HCT116 (cell line): ENCODE results near the gene TMEM25. TPM values are rescaled to one million over a fixed set of nuclear protein-coding genes. Genes with fewer than 3 reads are reported as not detected.
A peak's percentile ranks its signal among the peaks of the same experiment; 100 is the strongest.

ENCODE experiments used
- ATAC-seq: fragments of 200-7000 bp; cut with Tn5 transposase; 2 replicates; pipeline ENCODE4 v1.9.1; 2020; ENCODE audit warnings: mild to moderate bottlenecking, moderate library complexity
- BruUV-seq: library from RNA; stranded (reverse); fragments of 400-500 nt; replicated peaks from 2 replicates; lab custom pipeline; 2021; lab: Mats Ljungman, UMichigan
- CTCF ChIA-PET: fragments of 300-600 bp; sonication (Branson Sonifier 250); formaldehyde crosslinking; loops from one replicate; lab custom pipeline; 2021; ENCODE audit warnings: antibody characterized with exemption; lab: Charles Lee
- POLR2A ChIA-PET: fragments of 300-600, 350-600 bp; sonication (Branson Sonifier 250); formaldehyde crosslinking; loops from one replicate; lab custom pipeline; 2021; ENCODE audit warnings: antibody characterized with exemption; lab: Charles Lee
- RAD21 ChIA-PET, 2 experiments: fragments of 300-600 bp; sonication (Branson Sonifier 250); formaldehyde crosslinking; loops; one replicate each; lab custom pipeline; 2023; ENCODE audit warnings: low total read pairs in 2 of 2; ENCODE audit not compliant: uncharacterized antibody in 2 of 2, unreplicated experiment in 2 of 2, low non-redundant PET in 1 of 2; lab: Charles Lee
- DNase-seq: peaks from one replicate; pipeline ENCODE4 v3.0.0-alpha.2; 2010; ENCODE audit warnings: low read depth, low spot score
- H2AFZ ChIP-seq: fragments of 200-600 bp; shearing (Covaris generic), sonication (generic); 2 replicates; pipeline ENCODE4 v1.6.1; 2017; ENCODE audit warnings: low read depth, mixed run types, mixed read lengths, antibody characterized with exemption, low read length; ENCODE audit not compliant: poor library complexity, severe bottlenecking
- H3K27ac ChIP-seq: 2 replicates; pipeline ENCODE4 v1.5.1; 2012; ENCODE audit warnings: low read depth, low read length
- H3K27me3 ChIP-seq: fragments of 200-600 bp; sonication (generic); 2 replicates; pipeline ENCODE4 v1.6.1; 2016; ENCODE audit warnings: mixed run types, low read length, mixed read lengths; ENCODE audit not compliant: insufficient read depth
- H3K36me3 ChIP-seq, 2 experiments: fragments of 200-500 bp in 1 of 2; fragments of 200-600 bp in 1 of 2; sonication (Bioruptor generic) in 1 of 2; sonication (generic) in 1 of 2; 2 replicates each; pipeline versions ENCODE4 v1.5.1 to v1.6.1; 2014 to 2016; ENCODE audit warnings: low read length in 2 of 2, inconsistent platforms in 1 of 2, mixed read lengths in 1 of 2, mixed run types in 1 of 2; ENCODE audit not compliant: insufficient read depth in 2 of 2, control insufficient read depth in 1 of 2
- H3K4me1 ChIP-seq, 2 experiments: fragments of 200-600 bp in 1 of 2; sonication (generic) in 1 of 2; 2 replicates each; pipeline versions ENCODE4 v1.5.1 to v1.6.1; 2012 to 2017; ENCODE audit warnings: low read length in 2 of 2, inconsistent platforms in 1 of 2, mild to moderate bottlenecking in 1 of 2, mixed read lengths in 1 of 2, mixed run types in 1 of 2, moderate library complexity in 1 of 2; ENCODE audit not compliant: insufficient read depth in 2 of 2, control insufficient read depth in 1 of 2
- H3K4me2 ChIP-seq: fragments of 200-600 bp; sonication (generic); 2 replicates; pipeline ENCODE4 v1.6.1; 2017; ENCODE audit warnings: mixed run types, low read length, mixed read lengths
- H3K4me3 ChIP-seq, 2 experiments: fragments of 200-600 bp in 1 of 2; sonication (generic) in 1 of 2; replicated peaks in 1 of 2; 2 replicates each; pipeline ENCODE4 v1.5.1; 2011 to 2016; ENCODE audit warnings: low read length in 2 of 2, control low read depth in 1 of 2, low read depth in 1 of 2, mild to moderate bottlenecking in 1 of 2, mixed read lengths in 1 of 2, mixed run types in 1 of 2
- H3K79me2 ChIP-seq: fragments of 200-600 bp; sonication (generic); 2 replicates; pipeline ENCODE4 v1.6.1; 2017; ENCODE audit warnings: mild to moderate bottlenecking, mixed run types, low read length, moderate library complexity, mixed read lengths; ENCODE audit not compliant: insufficient read depth
- H3K9ac ChIP-seq: fragments of 200-600 bp; sonication (generic); 2 replicates; pipeline ENCODE4 v1.6.1; 2016; ENCODE audit warnings: low read length, mixed read lengths
- H3K9me2 ChIP-seq: fragments of 200-600 bp; sonication (generic), shearing (Covaris generic); 2 replicates; pipeline ENCODE4 v1.6.1; 2017; ENCODE audit warnings: mixed run types, mild to moderate bottlenecking, moderate library complexity; ENCODE audit not compliant: insufficient read depth
- H3K9me3 ChIP-seq, 2 experiments: fragments of 200-500 bp in 1 of 2; fragments of 200-600 bp in 1 of 2; sonication (Bioruptor generic) in 1 of 2; sonication (generic) in 1 of 2; 2 replicates each; pipeline ENCODE4 v1.6.1; 2014 to 2017; ENCODE audit warnings: low read length in 2 of 2, mixed read lengths in 2 of 2, inconsistent platforms in 1 of 2, low read depth in 1 of 2, mild to moderate bottlenecking in 1 of 2, mixed run types in 1 of 2, moderate library complexity in 1 of 2; ENCODE audit not compliant: control insufficient read depth in 1 of 2, insufficient read depth in 1 of 2
- H4K20me1 ChIP-seq: fragments of 200-600 bp; sonication (generic), shearing (Covaris generic); 2 replicates; pipeline ENCODE4 v1.6.1; 2017; ENCODE audit warnings: mixed run types, mild to moderate bottlenecking, moderate library complexity; ENCODE audit not compliant: insufficient read depth
- CBX3 ChIP-seq: IDR thresholded peaks from 2 replicates; pipeline ENCODE4 v1.6.1; 2012; ENCODE audit warnings: low read depth
- CEBPB ChIP-seq: IDR thresholded peaks from 2 replicates; pipeline ENCODE4 v1.6.1; 2012; ENCODE audit warnings: low read depth
- CTCF ChIP-seq, 3 experiments: fragments of 200-600 bp in 1 of 3; sonication (generic) in 1 of 3; IDR thresholded peaks in 2 of 3; conservative IDR thresholded peaks in 1 of 3; 2 replicates each; pipeline ENCODE4 v1.5.1; 2012 to 2017; ENCODE audit warnings: low read depth in 2 of 3, low read length in 2 of 3, antibody characterized with exemption in 1 of 3, borderline replicate concordance in 1 of 3, control low read depth in 1 of 3, mild to moderate bottlenecking in 1 of 3, mixed read lengths in 1 of 3, mixed run types in 1 of 3, moderate library complexity in 1 of 3; ENCODE audit not compliant: insufficient read depth in 1 of 3
- EGR1 ChIP-seq: IDR thresholded peaks from 2 replicates; pipeline ENCODE4 v1.6.1; 2012; ENCODE audit warnings: low read depth
- ELF1 ChIP-seq: IDR thresholded peaks from 2 replicates; pipeline ENCODE4 v1.6.1; 2012; ENCODE audit warnings: low read depth, borderline replicate concordance
- EZH2phosphoT487 ChIP-seq: fragments of 200-600 bp; IDR thresholded peaks from 2 replicates; pipeline ENCODE4 v1.6.1; 2018; ENCODE audit warnings: antibody characterized with exemption, borderline replicate concordance
- FOSL1 ChIP-seq: IDR thresholded peaks from 2 replicates; pipeline ENCODE4 v1.6.1; 2012; ENCODE audit warnings: low read depth
- POLR2AphosphoS5 ChIP-seq: IDR thresholded peaks from 2 replicates; pipeline ENCODE4 v1.6.1; 2011; ENCODE audit warnings: mild to moderate bottlenecking, low read depth, low read length, moderate library complexity
- RAD21 ChIP-seq: IDR thresholded peaks from 2 replicates; pipeline ENCODE4 v1.6.1; 2012; ENCODE audit warnings: low read depth, mild to moderate bottlenecking
- REST ChIP-seq: IDR thresholded peaks from 2 replicates; pipeline ENCODE4 v1.6.1; 2012; ENCODE audit warnings: low read depth
- SIN3A ChIP-seq: IDR thresholded peaks from 2 replicates; pipeline ENCODE4 v1.6.1; 2012; ENCODE audit warnings: low read depth
- SP1 ChIP-seq: IDR thresholded peaks from 2 replicates; pipeline ENCODE4 v1.6.1; 2012; ENCODE audit warnings: low read depth
- SRF ChIP-seq: IDR thresholded peaks from 2 replicates; pipeline ENCODE4 v1.6.1; 2012; ENCODE audit warnings: low read depth
- TCF7L2 ChIP-seq: IDR thresholded peaks from 2 replicates; pipeline ENCODE4 v1.7.0; 2011; ENCODE audit warnings: borderline replicate concordance, inconsistent platforms; ENCODE audit not compliant: insufficient read depth, insufficient read length; ENCODE audit errors: extremely low read depth
- YY1 ChIP-seq: IDR thresholded peaks from 2 replicates; pipeline ENCODE4 v1.6.1; 2011; ENCODE audit warnings: low read length, low read depth, moderate library complexity, mild to moderate bottlenecking; ENCODE audit not compliant: insufficient replicate concordance; ENCODE audit errors: extremely low read depth
- ZBTB33 ChIP-seq: IDR thresholded peaks from 2 replicates; pipeline ENCODE4 v1.6.1; 2011; ENCODE audit warnings: mild to moderate bottlenecking, low read length, moderate library complexity; ENCODE audit not compliant: insufficient replicate concordance; ENCODE audit errors: extremely low read depth
- ZNF274 ChIP-seq: fragments of 200-500 bp; sonication (Bioruptor generic); IDR thresholded peaks from 2 replicates; pipeline ENCODE4 v1.6.1; 2014; ENCODE audit warnings: mild to moderate bottlenecking, low read depth, low read length, inconsistent platforms
- intact Hi-C: fragments of 100-400 bp; cut with micrococcal nuclease; formaldehyde crosslinking; loops from 2 replicates; pipeline ENCODE4 v1.10.0; 2022
- total RNA-seq: library from RNA; stranded (reverse); gene quantifications from one replicate; pipeline ENCODE4 v1.2.1, GENCODE V29; 2021; ENCODE audit not compliant: unreplicated experiment
- TF ChIP-seq, protein P1 (sequence below): IDR thresholded peaks from 2 replicates; pipeline ENCODE4 v1.6.1; 2012
- TF ChIP-seq, protein P2 (sequence below): IDR thresholded peaks from 2 replicates; pipeline ENCODE4 v1.6.1; 2012

TMEM25 gene
- total RNA-seq, 1 experiment from 2014 or later: 27.0 TPM

DNA sequence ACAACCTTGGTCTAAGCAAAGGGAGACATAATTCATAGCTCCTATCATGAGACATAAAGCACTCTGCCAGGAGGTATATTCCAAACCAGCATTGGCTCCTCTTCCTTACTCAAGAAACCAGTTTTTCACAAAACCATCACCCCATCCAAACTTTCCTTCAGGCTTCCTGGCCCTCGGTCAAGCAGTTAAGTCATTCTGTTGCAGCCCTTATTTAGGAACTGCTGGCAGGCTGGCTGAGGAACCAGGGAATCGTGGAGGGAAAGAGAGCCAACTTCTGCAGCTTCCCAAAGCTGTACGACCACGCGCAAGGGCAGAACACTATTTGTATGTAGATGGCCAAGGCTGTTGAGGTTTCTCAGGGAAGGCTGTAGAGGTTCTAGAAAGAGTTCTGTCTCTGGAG, 34.1 kb downstream of the TMEM25 start:
- intact Hi-C loops: no loop called here
- Histone ChIP-seq H3K9me3 (no peaks in the 10 kb centered on the region), H3K79me2 (no peaks in the 10 kb centered on the region), H3K36me3 (no peaks in the 10 kb centered on the region), H4K20me1 (no peaks in the 10 kb centered on the region), H3K9me2 (no peaks in the 10 kb centered on the region), H2AFZ (no peak overlapping the region), H3K4me2 (peak overlapping the region; percentile 98), H3K4me3 (peak overlapping the region; percentile 41 to 67), H3K9ac (no peak overlapping the region), H3K27ac (no peak overlapping the region), H3K27me3 (no peaks in the 10 kb centered on the region), H3K4me1 (peaks cover 3 to 15% of the 10 kb centered on the region in 2 experiments; a peak in 3 of 4 replicates)
- DNase-seq (no peak), ATAC-seq (no peak)
- CTCF ChIA-PET: no interaction called here
- RAD21 ChIA-PET: no interaction called here
- TF ChIP-seq ELF1: no peak
- no peak for TF ChIP-seq SRF
- no peak for TF ChIP-seq CEBPB
- TF ChIP-seq TCF7L2: no peak
- TF ChIP-seq CTCF (IDR thresholded peaks at IDR 0.05 in 2 of 3, conservative IDR thresholded peaks at IDR 0.05 in 1 of 3; ENCODE audit: borderline replicate concordance in 1 of 3, insufficient read depth in 1 of 3, low read depth in 2 of 3, low read length in 2 of 3): no peak
- no peak for TF ChIP-seq SP1
- TF ChIP-seq, protein P1, sequence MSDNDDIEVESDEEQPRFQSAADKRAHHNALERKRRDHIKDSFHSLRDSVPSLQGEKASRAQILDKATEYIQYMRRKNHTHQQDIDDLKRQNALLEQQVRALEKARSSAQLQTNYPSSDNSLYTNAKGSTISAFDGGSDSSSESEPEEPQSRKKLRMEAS: no peak
- TF ChIP-seq ZBTB33: no peak
- no peak for TF ChIP-seq RAD21
- no peak for TF ChIP-seq EZH2phosphoT487
- TF ChIP-seq YY1: no peak
- TF ChIP-seq ZNF274: no peak
- no peak for TF ChIP-seq FOSL1
- no peak for TF ChIP-seq CBX3
- TF ChIP-seq SIN3A: no peak
- TF ChIP-seq, protein P2, sequence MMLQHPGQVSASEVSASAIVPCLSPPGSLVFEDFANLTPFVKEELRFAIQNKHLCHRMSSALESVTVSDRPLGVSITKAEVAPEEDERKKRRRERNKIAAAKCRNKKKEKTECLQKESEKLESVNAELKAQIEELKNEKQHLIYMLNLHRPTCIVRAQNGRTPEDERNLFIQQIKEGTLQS: no peak
- TF ChIP-seq REST: no peak
- TF ChIP-seq POLR2AphosphoS5: no peak
- no peak for TF ChIP-seq EGR1
- POLR2A ChIA-PET: no interaction called here
- no TSS peak for BruUV-seq
